Gastroesophageal sphincter (tissue), 4 donors: Measurements from ENCODE around the gene PREX1. TPM values are rescaled to one million over a fixed set of nuclear protein-coding genes. Genes with fewer than 3 reads are reported as not detected.
A peak's percentile ranks its signal among the peaks of the same experiment; 100 is the strongest.

ENCODE experiments used
- ATAC-seq: fragments of 150-250 bp; one replicate; pipeline ENCODE4 v1.9.1; 2016; ENCODE audit warnings: mild to moderate bottlenecking, moderate library complexity
- H3K27ac ChIP-seq, 4 donors: fragments of 200-600 bp; sonication (generic) in 3 of 4; 1 replicate in 3 of 4; 2 replicates in 1 of 4; pipeline ENCODE4 v1.5.1; 2016 to 2019
- H3K27me3 ChIP-seq: fragments of 200-600 bp; sonication (generic); one replicate; pipeline ENCODE4 v1.5.1; 2019
- H3K36me3 ChIP-seq, 2 donors: fragments of 200-600 bp; sonication (generic); one replicate each; pipeline ENCODE4 v1.5.1; 2019; ENCODE audit warnings: control low read depth in 1 of 2
- H3K4me1 ChIP-seq, 3 donors: fragments of 200-600 bp; sonication (generic); 1 replicate in 2 of 3; 2 replicates in 1 of 3; pipeline ENCODE4 v1.5.1; 2016 to 2019; ENCODE audit warnings: control low read depth in 2 of 3
- H3K4me3 ChIP-seq, 2 donors: fragments of 200-600 bp; sonication (generic); one replicate each; pipeline ENCODE4 v1.5.1; 2019; ENCODE audit warnings: mild to moderate bottlenecking in 1 of 2, moderate library complexity in 1 of 2
- H3K9me3 ChIP-seq, 3 donors: fragments of 200-600 bp; sonication (generic); one replicate each; pipeline ENCODE4 v1.5.1; 2017 to 2019; ENCODE audit warnings: control low read depth in 2 of 3
- CTCF ChIP-seq, 4 experiments: fragments of 200-600 bp in 2 of 4; fragments of 450-650 bp in 2 of 4; sonication (generic) in 1 of 4; IDR thresholded peaks; one replicate each; pipeline ENCODE4 v1.5.1; 2017 to 2019; ENCODE audit warnings: antibody characterized with exemption in 4 of 4, mild to moderate bottlenecking in 2 of 4, moderate library complexity in 2 of 4
- EP300 ChIP-seq: sonication (generic); formaldehyde crosslinking; IDR thresholded peaks from one replicate; pipeline ENCODE4 v1.6.1; 2017; ENCODE audit warnings: antibody characterized with exemption, mild to moderate bottlenecking
- POLR2A ChIP-seq, 2 donors: fragments of 450-650 bp; IDR thresholded peaks; one replicate each; pipeline ENCODE4 v1.6.1; 2017; ENCODE audit warnings: antibody characterized with exemption in 2 of 2, mild to moderate bottlenecking in 2 of 2, moderate library complexity in 1 of 2
- POLR2AphosphoS5 ChIP-seq: sonication (generic); formaldehyde crosslinking; IDR thresholded peaks from one replicate; pipeline ENCODE4 v1.6.1; 2017; ENCODE audit warnings: antibody characterized with exemption
- WGBS, 2 donors: methylation state at CpG; one replicate each; pipeline ENCODE4 v1.1.5; 2018; ENCODE audit warnings: low coverage in 1 of 2; 5-methylcytosine and 5-hydroxymethylcytosine counted together
- total RNA-seq, 4 donors: library from RNA; depleted of rRNA; stranded (reverse); fragments of >200 nt; gene quantifications; one replicate each; pipeline ENCODE4 v1.1.0, GENCODE V29; 2016

PREX1 gene
- total RNA-seq, 4 donors from 2014 or later = 16.3 to 35.7 (median 20.0) TPM

- H3K27me3 ChIP-seq = peaks cover 8% of the 10 kb centered on the region
- peaks cover 0 to 12% (median 0%) of the 10 kb centered on the region in 3 donors for H3K9me3 ChIP-seq
- H3K4me1 ChIP-seq = peaks cover 0 to 12% (median 0%) of the 10 kb centered on the region in 3 donors
- H3K36me3 ChIP-seq = peaks cover 0 to 57% of the 10 kb centered on the region in 2 donors
- TF ChIP-seq POLR2AphosphoS5 (no peak), CTCF (IDR thresholded peaks at IDR 0.05) (peak in 3 of 4 experiments; percentile 95 to 97 (median 95))
- WGBS, 2 donors = 38% methylated on average over 6 of the region's 21 CpGs; no CpG with 5 or more reads in 1 of the 2 donors
- no peak overlapping the region for H3K27ac ChIP-seq
- peak; percentile 71 for ATAC-seq
- H3K4me3 ChIP-seq = no peak overlapping the region
Observed at GRCh38 chr20:48657426-48658197, 170.2 kb downstream of the PREX1 start.

GRCh38 chr20:48656661-48657211, 171.1 kb downstream of the PREX1 start:
- Histone ChIP-seq H3K27me3 (peaks cover 8% of the 10 kb centered on the region), H3K36me3 (peaks cover 0 to 66% of the 10 kb centered on the region in 2 donors), H3K27ac (no peak overlapping the region), H3K4me1 (peaks cover 0 to 7% (median 0%) of the 10 kb centered on the region in 3 donors), H3K9me3 (peaks cover 0 to 12% (median 0%) of the 10 kb centered on the region in 3 donors), H3K4me3 (no peak overlapping the region)
- whole genome bisulfite sequencing, 2 donors = 71 to 82% methylated on average over 1 to 4 of the region's 15 CpGs
- no peak for ATAC-seq
- no peak for TF ChIP-seq POLR2AphosphoS5
- TF ChIP-seq CTCF (IDR thresholded peaks at IDR 0.05) = no peak
- TF ChIP-seq EP300 = no peak
- TF ChIP-seq POLR2A (IDR thresholded peaks at IDR 0.05) = no peak

GRCh38 chr20:48656137-48656536, 171.7 kb downstream of the PREX1 start:
- Histone ChIP-seq H3K4me1 (peaks cover 0 to 7% (median 0%) of the 10 kb centered on the region in 3 donors), H3K27ac (no peak overlapping the region), H3K9me3 (peaks cover 0 to 12% (median 0%) of the 10 kb centered on the region in 3 donors), H3K27me3 (peaks cover 8% of the 10 kb centered on the region), H3K36me3 (peaks cover 0 to 72% of the 10 kb centered on the region in 2 donors), H3K4me3 (no peak overlapping the region)
- no peak for ATAC-seq
- 82% methylated on average over 6 to 8 of the region's 8 CpGs for WGBS, 2 donors
- TF ChIP-seq POLR2AphosphoS5 (no peak), CTCF (IDR thresholded peaks at IDR 0.05) (no peak), POLR2A (IDR thresholded peaks at IDR 0.05) (no peak), EP300 (no peak)

- Histone ChIP-seq H3K36me3 (peaks cover 0 to 88% of the 10 kb centered on the region in 2 donors), H3K9me3 (no peaks in the 10 kb centered on the region), H3K4me1 (peaks cover 0 to 7% (median 0%) of the 10 kb centered on the region in 3 donors), H3K27me3 (peaks cover 8% of the 10 kb centered on the region), H3K27ac (no peak overlapping the region), H3K4me3 (no peak overlapping the region)
- 78 to 96% methylated on average over 2 to 3 of the region's 10 CpGs for WGBS, 2 donors
- no peak for ATAC-seq
- no peak for TF ChIP-seq CTCF (IDR thresholded peaks at IDR 0.05)
- TF ChIP-seq EP300 = no peak
- no peak for TF ChIP-seq POLR2AphosphoS5
- no peak for TF ChIP-seq POLR2A (IDR thresholded peaks at IDR 0.05)
Observed at GRCh38 chr20:48653706-48654051, 174.1 kb downstream of the PREX1 start.
